Mesendoderm (in vitro differentiated cells): ENCODE results near the gene KIZ.
A peak's percentile ranks its signal among the peaks of the same experiment; 100 is the strongest.

Experiments
- DNase-seq: peaks from one replicate; pipeline ENCODE4 v3.0.0; 2013
- H2AK5ac ChIP-seq: 2 replicates; pipeline ENCODE4 v1.6.1; 2013; ENCODE audit warnings: low read length, inconsistent platforms
- H2BK120ac ChIP-seq: 2 replicates; pipeline ENCODE4 v1.6.1; 2013; ENCODE audit warnings: low read depth, mild to moderate bottlenecking, low read length, moderate library complexity, mixed read lengths
- H2BK15ac ChIP-seq: replicated peaks from 2 replicates; pipeline ENCODE4 v1.6.1; 2013; ENCODE audit warnings: low read depth, mild to moderate bottlenecking, moderate library complexity
- H2BK5ac ChIP-seq: 2 replicates; pipeline ENCODE4 v1.6.1; 2013; ENCODE audit warnings: low read length, inconsistent platforms
- H3K18ac ChIP-seq: 2 replicates; pipeline ENCODE4 v1.6.1; 2013; ENCODE audit warnings: mild to moderate bottlenecking, low read length, mixed read lengths
- H3K23ac ChIP-seq: one replicate; pipeline ENCODE4 v1.6.1; 2013; ENCODE audit warnings: low read length
- H3K27ac ChIP-seq: 2 replicates; pipeline ENCODE4 v1.5.1; 2013; ENCODE audit warnings: low read depth, mild to moderate bottlenecking, inconsistent platforms, low read length, moderate library complexity
- H3K27me3 ChIP-seq: 2 replicates; pipeline ENCODE4 v1.6.1; 2013; ENCODE audit warnings: low read length, control low read depth, mild to moderate bottlenecking, inconsistent platforms; ENCODE audit not compliant: insufficient read depth, poor library complexity
- H3K36me3 ChIP-seq: 2 replicates; pipeline ENCODE4 v1.6.1; 2013; ENCODE audit warnings: low read length, inconsistent platforms; ENCODE audit not compliant: control insufficient read depth, insufficient read depth
- H3K4ac ChIP-seq: one replicate; pipeline ENCODE4 v1.6.1; 2013; ENCODE audit warnings: low read depth, mild to moderate bottlenecking, low read length, moderate library complexity
- H3K4me1 ChIP-seq: 2 replicates; pipeline ENCODE4 v1.6.1; 2013; ENCODE audit warnings: low read depth, low read length, inconsistent platforms; ENCODE audit not compliant: control insufficient read depth
- H3K4me2 ChIP-seq: 2 replicates; pipeline ENCODE4 v1.6.1; 2013; ENCODE audit warnings: low read length
- H3K4me3 ChIP-seq: 2 replicates; pipeline ENCODE4 v1.5.1; 2013; ENCODE audit warnings: mild to moderate bottlenecking, low read length
- H3K56ac ChIP-seq: one replicate; pipeline ENCODE4 v1.6.1; 2013; ENCODE audit warnings: low read length
- H3K79me1 ChIP-seq: 2 replicates; pipeline ENCODE4 v1.6.1; 2013; ENCODE audit warnings: low read length, inconsistent platforms
- H3K79me2 ChIP-seq: 2 replicates; pipeline ENCODE4 v1.6.1; 2013; ENCODE audit warnings: mild to moderate bottlenecking, low read length; ENCODE audit not compliant: control insufficient read depth, insufficient read depth
- H3K9ac ChIP-seq: 2 replicates; pipeline ENCODE4 v1.6.1; 2013; ENCODE audit warnings: low read length, inconsistent platforms
- H4K5ac ChIP-seq: one replicate; pipeline ENCODE4 v1.6.1; 2013; ENCODE audit warnings: low read length
- H4K8ac ChIP-seq: one replicate; pipeline ENCODE4 v1.6.1; 2013; ENCODE audit warnings: low read depth, mild to moderate bottlenecking, control low read depth, low read length, moderate library complexity
- WGBS: extraction: QIAGEN DNeasy Blood & Tissue Kit; methylation state at CpG from one replicate; pipeline ENCODE4 v1.1.7; 2013; ENCODE audit warnings: low lambda C conversion rate, missing lambda C conversion rate; ENCODE audit not compliant: insufficient coverage; ENCODE audit errors: extremely low coverage; 5-methylcytosine and 5-hydroxymethylcytosine counted together

The KIZ gene

DNA sequence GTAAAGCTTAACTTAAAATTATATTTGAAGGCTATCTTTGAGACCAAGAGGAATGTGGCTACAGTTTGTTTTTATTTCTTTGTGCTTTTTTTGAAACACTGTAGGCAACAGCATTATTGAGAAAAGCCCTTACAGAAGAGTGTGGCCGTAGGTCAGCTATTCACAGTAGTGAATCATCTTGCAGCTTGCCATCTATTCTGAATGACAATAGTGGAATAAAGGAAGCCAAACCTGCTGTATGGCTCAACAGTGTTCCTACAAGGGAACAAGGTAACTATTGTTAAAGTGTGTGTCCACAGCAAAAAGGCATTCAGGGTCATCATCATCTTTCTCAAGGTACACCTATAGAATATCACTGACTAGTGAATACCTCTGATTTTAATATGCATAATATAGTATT is 88.5 kb downstream of the KIZ start:
- no CpG with 5 or more reads among the region's 1 CpG for WGBS
- DNase-seq: no peak

DNA sequence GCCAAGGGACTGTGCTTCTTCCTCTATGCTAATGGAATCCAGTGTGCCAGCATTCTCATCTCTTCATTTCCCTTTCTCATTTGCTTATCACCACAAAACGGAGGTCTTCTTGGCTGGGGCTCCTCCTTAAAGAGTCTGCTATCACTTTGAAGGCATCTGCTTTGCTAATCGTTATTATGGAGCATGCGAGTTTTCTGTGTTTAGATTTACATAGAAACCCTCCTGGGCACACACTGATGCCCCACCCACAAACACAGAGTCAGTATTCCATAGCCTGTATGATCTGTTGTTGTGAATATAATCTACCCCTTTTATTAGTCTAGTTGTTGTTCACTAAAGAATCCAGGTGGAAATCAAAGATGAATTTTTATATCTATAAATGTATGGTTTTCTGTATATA is 93.8 kb downstream of the KIZ start:
- WGBS: no CpG with 5 or more reads among the region's 3 CpGs
- no peak overlapping the region for H3K9ac ChIP-seq
- H4K8ac ChIP-seq: no peak overlapping the region
- H3K18ac ChIP-seq: no peak overlapping the region
- H3K79me2 ChIP-seq: no peaks in the 10 kb centered on the region
- no peak overlapping the region for H3K56ac ChIP-seq
- no peak overlapping the region for H2AK5ac ChIP-seq
- no peak overlapping the region for H3K4ac ChIP-seq
- no peak overlapping the region for H3K23ac ChIP-seq
- H3K27ac ChIP-seq: no peak overlapping the region
- H4K5ac ChIP-seq: no peak overlapping the region
- no peaks in the 10 kb centered on the region for H3K79me1 ChIP-seq
- no peaks in the 10 kb centered on the region for H3K27me3 ChIP-seq
- H2BK120ac ChIP-seq: no peak overlapping the region
- H3K4me1 ChIP-seq: peaks cover 2% of the 10 kb centered on the region
- no peak overlapping the region for H2BK15ac ChIP-seq
- DNase-seq: peak; percentile 8
- H3K4me3 ChIP-seq: no peak overlapping the region
- no peaks in the 10 kb centered on the region for H3K36me3 ChIP-seq
- no peak overlapping the region for H3K4me2 ChIP-seq
- no peak overlapping the region for H2BK5ac ChIP-seq

More for the DNA sequence above, 88.5 kb downstream of the KIZ start:
- H4K5ac ChIP-seq: no peak overlapping the region
- no peak overlapping the region for H2AK5ac ChIP-seq
- H3K36me3 ChIP-seq: no peaks in the 10 kb centered on the region
- H4K8ac ChIP-seq: peak overlapping the region; percentile 13
- no peak overlapping the region for H3K9ac ChIP-seq
- H3K56ac ChIP-seq: no peak overlapping the region
- no peak overlapping the region for H2BK5ac ChIP-seq
- H3K27ac ChIP-seq: no peak overlapping the region
- H3K23ac ChIP-seq: no peak overlapping the region
- no peaks in the 10 kb centered on the region for H3K79me1 ChIP-seq
- no peak overlapping the region for H3K18ac ChIP-seq
- H2BK120ac ChIP-seq: no peak overlapping the region
- H3K4me3 ChIP-seq: no peak overlapping the region
- no peaks in the 10 kb centered on the region for H3K27me3 ChIP-seq
- no peaks in the 10 kb centered on the region for H3K79me2 ChIP-seq
- H3K4me2 ChIP-seq: no peak overlapping the region
- H3K4me1 ChIP-seq: peaks cover under 1% of the 10 kb centered on the region
- no peak overlapping the region for H2BK15ac ChIP-seq
- H3K4ac ChIP-seq: no peak overlapping the region

DNA sequence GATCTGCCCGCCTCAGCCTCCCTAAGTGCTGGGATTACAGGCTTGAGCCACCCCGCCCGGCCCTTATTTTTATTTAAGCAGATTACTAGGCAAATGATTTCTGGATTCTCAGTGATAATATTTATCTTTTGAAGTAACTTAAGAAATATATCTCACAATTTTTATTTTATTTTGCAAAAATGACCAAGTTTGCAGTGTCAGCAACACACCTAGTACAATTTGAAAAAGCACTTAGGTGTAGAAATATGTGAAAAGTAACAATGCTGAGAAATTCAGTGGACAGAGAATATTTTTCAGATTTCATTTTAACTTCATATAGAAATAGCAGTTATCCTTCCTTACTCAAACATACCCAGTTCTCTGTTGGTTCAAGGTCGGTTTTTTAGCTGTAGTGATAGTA is 98.3 kb downstream of the KIZ start:
- H3K27ac ChIP-seq: no peak overlapping the region
- H3K9ac ChIP-seq: no peak overlapping the region
- no peak overlapping the region for H4K5ac ChIP-seq
- no peak overlapping the region for H2BK15ac ChIP-seq
- no peak overlapping the region for H3K56ac ChIP-seq
- H4K8ac ChIP-seq: no peak overlapping the region
- H2BK120ac ChIP-seq: no peak overlapping the region
- H3K4me3 ChIP-seq: no peak overlapping the region
- H3K4me1 ChIP-seq: peaks cover 2% of the 10 kb centered on the region
- no peak overlapping the region for H3K4ac ChIP-seq
- H3K79me1 ChIP-seq: no peaks in the 10 kb centered on the region
- H3K23ac ChIP-seq: no peak overlapping the region
- no peaks in the 10 kb centered on the region for H3K79me2 ChIP-seq
- H3K36me3 ChIP-seq: no peaks in the 10 kb centered on the region
- H2AK5ac ChIP-seq: no peak overlapping the region
- no peak overlapping the region for H3K18ac ChIP-seq
- no peaks in the 10 kb centered on the region for H3K27me3 ChIP-seq
- H2BK5ac ChIP-seq: no peak overlapping the region
- DNase-seq: no peak
- no CpG with 5 or more reads among the region's 4 CpGs for WGBS
- H3K4me2 ChIP-seq: no peak overlapping the region

DNA sequence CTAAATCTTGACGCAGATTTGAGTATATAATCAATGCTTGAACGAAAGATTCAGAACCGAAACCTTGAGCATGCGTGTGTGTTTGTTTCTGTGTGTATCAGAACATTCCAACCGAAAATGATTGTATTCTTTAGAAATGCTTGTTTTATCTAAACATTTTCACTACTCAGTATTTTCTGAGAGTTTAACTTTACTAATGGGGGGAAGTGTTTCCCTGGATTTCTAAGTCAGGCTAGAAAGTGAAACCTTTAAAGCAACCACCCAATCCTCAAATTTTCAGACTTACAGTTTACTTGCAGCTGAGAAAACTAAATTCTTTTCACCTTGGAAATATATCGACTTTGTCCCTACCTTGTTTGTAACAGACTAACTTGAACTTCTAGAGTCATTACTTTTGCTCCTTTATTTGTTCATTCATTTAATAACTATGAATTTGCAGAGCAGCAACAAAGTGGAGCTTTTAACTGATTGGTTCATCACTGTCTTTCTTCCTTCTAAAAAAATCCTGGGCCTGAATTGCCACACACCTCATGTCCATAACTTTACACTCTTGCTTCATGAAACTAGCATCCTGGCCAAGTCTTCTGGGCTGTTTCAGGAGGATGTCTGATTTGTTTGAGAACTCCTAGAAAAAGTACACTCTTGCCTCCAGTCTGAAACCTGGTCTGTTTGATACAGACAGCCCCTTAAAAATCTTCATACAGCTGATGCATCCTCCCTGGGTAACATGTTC is 99.5 kb downstream of the KIZ start:
- Histone ChIP-seq H3K4me3 (no peak overlapping the region), H3K36me3 (no peaks in the 10 kb centered on the region), H3K79me1 (no peaks in the 10 kb centered on the region), H3K4me1 (no peaks in the 10 kb centered on the region), H2BK15ac (no peak overlapping the region), H2BK120ac (no peak overlapping the region), H3K56ac (no peak overlapping the region), H3K23ac (no peak overlapping the region), H2BK5ac (no peak overlapping the region), H3K18ac (no peak overlapping the region), H3K4ac (no peak overlapping the region), H3K9ac (no peak overlapping the region), H3K4me2 (no peak overlapping the region), H4K5ac (no peak overlapping the region), H3K79me2 (no peaks in the 10 kb centered on the region), H3K27ac (no peak overlapping the region), H2AK5ac (no peak overlapping the region), H3K27me3 (no peaks in the 10 kb centered on the region), H4K8ac (no peak overlapping the region)
- WGBS: no CpG with 5 or more reads among the region's 6 CpGs
- no peak for DNase-seq

GRCh38 chr20:21228511-21228910 is 102.6 kb downstream of the KIZ start:
- Histone ChIP-seq H3K18ac (no peak overlapping the region), H3K4ac (no peak overlapping the region), H3K79me1 (no peaks in the 10 kb centered on the region), H3K4me2 (no peak overlapping the region), H2BK5ac (no peak overlapping the region), H3K27me3 (no peaks in the 10 kb centered on the region), H2BK15ac (no peak overlapping the region), H3K23ac (no peak overlapping the region), H4K5ac (no peak overlapping the region), H3K4me1 (no peaks in the 10 kb centered on the region), H3K36me3 (no peaks in the 10 kb centered on the region), H3K9ac (no peak overlapping the region), H4K8ac (no peak overlapping the region), H2BK120ac (no peak overlapping the region), H3K56ac (no peak overlapping the region), H3K27ac (no peak overlapping the region), H3K79me2 (no peaks in the 10 kb centered on the region), H3K4me3 (no peak overlapping the region), H2AK5ac (no peak overlapping the region)
- no peak for DNase-seq
- WGBS: no CpG with 5 or more reads among the region's 3 CpGs

GRCh38 chr20:21229163-21229562 is 103.3 kb downstream of the KIZ start:
- Histone ChIP-seq H3K4ac (no peak overlapping the region), H2BK120ac (no peak overlapping the region), H2BK15ac (no peak overlapping the region), H3K27me3 (no peaks in the 10 kb centered on the region), H4K5ac (no peak overlapping the region), H3K79me2 (no peaks in the 10 kb centered on the region), H3K4me1 (no peaks in the 10 kb centered on the region), H4K8ac (no peak overlapping the region), H3K23ac (no peak overlapping the region), H3K36me3 (no peaks in the 10 kb centered on the region), H2BK5ac (no peak overlapping the region), H3K27ac (no peak overlapping the region), H3K79me1 (no peaks in the 10 kb centered on the region), H3K4me3 (no peak overlapping the region), H3K9ac (no peak overlapping the region), H2AK5ac (no peak overlapping the region), H3K4me2 (no peak overlapping the region), H3K18ac (no peak overlapping the region), H3K56ac (no peak overlapping the region)
- WGBS: no CpG with 5 or more reads among the region's 2 CpGs
- DNase-seq: no peak
